WTC11 (cell line): ENCODE results near the gene IFI6. TPM values are rescaled to one million over a fixed set of nuclear protein-coding genes. Genes with fewer than 3 reads are reported as not detected.

Experiments used
- ATAC-seq: fragments of 200-7000 bp; cut with Tn5 transposase; 2 replicates; pipeline ENCODE4 v1.10.0; 2021; ENCODE audit warnings: mild to moderate bottlenecking, moderate library complexity
- CTCF ChIA-PET: fragments of 300-600 bp; sonication (Branson Sonifier 250); formaldehyde crosslinking; loops from one replicate; lab custom pipeline; 2021; ENCODE audit warnings: antibody characterized with exemption; lab: Charles Lee
- POLR2A ChIA-PET: fragments of 350-600 bp; sonication (Branson Sonifier 250); formaldehyde crosslinking; loops from one replicate; lab custom pipeline; 2021; ENCODE audit warnings: antibody characterized with exemption; lab: Charles Lee
- DNase-seq: peaks from one replicate; pipeline ENCODE4 v3.0.0; 2021; ENCODE audit warnings: low spot score
- H3K27ac Mint-ChIP-seq: 2 replicates; pipeline ENCODE4 v1.8.0; 2021; ENCODE audit warnings: mixed read lengths
- H3K27me3 Mint-ChIP-seq: 2 replicates; pipeline ENCODE4 v1.8.0; 2021; ENCODE audit warnings: low read depth, mild to moderate bottlenecking, moderate library complexity, mixed read lengths
- H3K36me3 Mint-ChIP-seq: 2 replicates; pipeline ENCODE4 v1.8.0; 2021; ENCODE audit warnings: mixed read lengths
- H3K4me1 Mint-ChIP-seq: 2 replicates; pipeline ENCODE4 v1.8.0; 2022; ENCODE audit warnings: mixed read lengths
- H3K4me3 Mint-ChIP-seq: 2 replicates; pipeline ENCODE4 v1.8.0; 2021; ENCODE audit warnings: mild to moderate bottlenecking, moderate library complexity, mixed read lengths
- H3K9me3 Mint-ChIP-seq: 2 replicates; pipeline ENCODE4 v1.8.0; 2021; ENCODE audit warnings: mixed read lengths
- AR ChIP-seq: fragments of 250-450 bp; sonication (Bioruptor Pico); IDR thresholded peaks from 2 replicates; pipeline ENCODE4 v1.9.0; 2021; ENCODE audit warnings: mild to moderate bottlenecking
- CBFB ChIP-seq: sonication (generic); formaldehyde crosslinking; IDR thresholded peaks from 2 replicates; pipeline ENCODE4 v1.8.1; 2022; ENCODE audit warnings: mild to moderate bottlenecking, low read depth, missing genetic modification reagents
- E2F1 ChIP-seq: sonication (generic); formaldehyde crosslinking; IDR thresholded peaks from 2 replicates; pipeline ENCODE4 v1.8.0; 2022; ENCODE audit warnings: mild to moderate bottlenecking, missing genetic modification reagents
- HMGXB4 ChIP-seq: sonication (generic); formaldehyde crosslinking; IDR thresholded peaks from 2 replicates; pipeline ENCODE4 v1.8.1; 2023; ENCODE audit warnings: mild to moderate bottlenecking, moderate library complexity, missing genetic modification reagents
- NFATC4 ChIP-seq: fragments of 250-450 bp; sonication (Bioruptor Pico); IDR thresholded peaks from 2 replicates; pipeline ENCODE4 v1.9.0; 2021; ENCODE audit warnings: mild to moderate bottlenecking
- ZNF121 ChIP-seq: sonication (generic); formaldehyde crosslinking; IDR thresholded peaks from 2 replicates; pipeline ENCODE4 v1.8.0; 2023; ENCODE audit warnings: missing genetic modification reagents
- ZNF138 ChIP-seq: sonication (generic); formaldehyde crosslinking; conservative IDR thresholded peaks from 2 replicates; pipeline ENCODE4 v1.8.1; 2022; ENCODE audit warnings: mild to moderate bottlenecking, moderate library complexity, missing genetic modification reagents
- ZNF263 ChIP-seq: sonication (generic); formaldehyde crosslinking; IDR thresholded peaks from 2 replicates; pipeline ENCODE4 v1.8.1; 2022; ENCODE audit warnings: low read depth, mild to moderate bottlenecking, moderate library complexity, missing genetic modification reagents
- ZNF423 ChIP-seq: fragments of 250-450 bp; sonication (Bioruptor Pico); IDR thresholded peaks from 2 replicates; pipeline ENCODE4 v2.1.2; 2022; ENCODE audit warnings: mild to moderate bottlenecking, moderate library complexity
- ZNF671 ChIP-seq: fragments of 250-450 bp; sonication (Bioruptor Pico); IDR thresholded peaks from 2 replicates; pipeline ENCODE4 v1.8.0; 2021; ENCODE audit warnings: mild to moderate bottlenecking
- total RNA-seq: library from RNA; stranded (reverse); gene quantifications from 3 replicates; pipeline ENCODE4 v1.2.3, GENCODE V29; 2021
- TF ChIP-seq, protein P1 (sequence below): sonication (generic); formaldehyde crosslinking; IDR thresholded peaks from 2 replicates; pipeline ENCODE4 v1.8.1; 2022; ENCODE audit warnings: mild to moderate bottlenecking, missing genetic modification reagents, moderate library complexity, borderline replicate concordance
- TF ChIP-seq, protein P2 (sequence below): sonication (generic); formaldehyde crosslinking; IDR thresholded peaks from 2 replicates; pipeline ENCODE4 v1.8.0; 2022; ENCODE audit warnings: mild to moderate bottlenecking, missing genetic modification reagents

Gene IFI6
- total RNA-seq, 1 experiment from 2014 or later: 4.5 TPM

DNA sequence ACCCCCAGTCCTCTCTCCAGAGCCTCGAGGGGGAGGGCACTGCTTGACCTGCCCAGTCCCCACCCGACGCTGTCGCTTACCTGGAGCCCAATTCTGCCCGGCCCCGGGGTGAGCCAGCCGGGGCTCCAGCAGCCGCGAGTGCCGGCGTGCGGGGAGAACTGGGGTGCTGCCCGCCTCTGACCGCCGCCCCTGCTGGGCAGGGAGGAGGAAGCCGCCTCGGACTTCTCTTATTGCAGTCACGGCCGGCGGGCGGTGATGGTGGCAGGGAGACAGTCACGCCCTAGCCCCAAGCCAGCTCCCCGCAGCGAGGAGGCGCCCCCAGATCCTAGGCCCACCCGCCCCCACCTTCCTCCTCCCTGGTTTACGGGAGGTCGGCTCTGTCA is 37.0 kb downstream of the IFI6 start, which contains the start of gene FGR (continued):
- TF ChIP-seq, protein P1, sequence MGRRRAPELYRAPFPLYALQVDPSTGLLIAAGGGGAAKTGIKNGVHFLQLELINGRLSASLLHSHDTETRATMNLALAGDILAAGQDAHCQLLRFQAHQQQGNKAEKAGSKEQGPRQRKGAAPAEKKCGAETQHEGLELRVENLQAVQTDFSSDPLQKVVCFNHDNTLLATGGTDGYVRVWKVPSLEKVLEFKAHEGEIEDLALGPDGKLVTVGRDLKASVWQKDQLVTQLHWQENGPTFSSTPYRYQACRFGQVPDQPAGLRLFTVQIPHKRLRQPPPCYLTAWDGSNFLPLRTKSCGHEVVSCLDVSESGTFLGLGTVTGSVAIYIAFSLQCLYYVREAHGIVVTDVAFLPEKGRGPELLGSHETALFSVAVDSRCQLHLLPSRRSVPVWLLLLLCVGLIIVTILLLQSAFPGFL (CRISPR knock-in tag): no peak
- TF ChIP-seq ZNF423 (CRISPR knock-in tag): no peak
- TF ChIP-seq ZNF138 (CRISPR knock-in tag): no peak
- TF ChIP-seq, protein P2, sequence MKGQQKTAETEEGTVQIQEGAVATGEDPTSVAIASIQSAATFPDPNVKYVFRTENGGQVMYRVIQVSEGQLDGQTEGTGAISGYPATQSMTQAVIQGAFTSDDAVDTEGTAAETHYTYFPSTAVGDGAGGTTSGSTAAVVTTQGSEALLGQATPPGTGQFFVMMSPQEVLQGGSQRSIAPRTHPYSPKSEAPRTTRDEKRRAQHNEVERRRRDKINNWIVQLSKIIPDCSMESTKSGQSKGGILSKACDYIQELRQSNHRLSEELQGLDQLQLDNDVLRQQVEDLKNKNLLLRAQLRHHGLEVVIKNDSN (CRISPR knock-in tag): no peak
- no peak for TF ChIP-seq E2F1
- no peak for TF ChIP-seq NFATC4 (CRISPR knock-in tag)
- TF ChIP-seq CBFB (CRISPR knock-in tag): no peak

GRCh38 chr1:27634177-27634984 is 37.6 kb downstream of the IFI6 start:
- Mint-ChIP-seq H3K27me3 (peaks cover 46% of the 10 kb centered on the region), H3K9me3 (no peaks in the 10 kb centered on the region), H3K4me1 (peaks cover 24% of the 10 kb centered on the region), H3K27ac (no peak overlapping the region)
- CTCF ChIA-PET: interaction anchor here (1.8 kb wide), 1 partner anchor 29 kb away, joined by 5 read pairs; no protein-coding TSS in a partner anchor
- DNase-seq: peak; percentile 40
- ATAC-seq: peak; percentile 25
- no peak for TF ChIP-seq AR
- peak; percentile 37; the same call in 1 of the 2 replicates for TF ChIP-seq HMGXB4 (CRISPR knock-in tag)
- peak; percentile 38; the same call in 1 of the 2 replicates for TF ChIP-seq ZNF263
- TF ChIP-seq, all 79 proteins: peak for 2
- H3K4me3 Mint-ChIP-seq: peak overlapping the region; percentile 72
- no peaks in the 10 kb centered on the region for H3K36me3 Mint-ChIP-seq
- POLR2A ChIA-PET: no interaction called here

DNA sequence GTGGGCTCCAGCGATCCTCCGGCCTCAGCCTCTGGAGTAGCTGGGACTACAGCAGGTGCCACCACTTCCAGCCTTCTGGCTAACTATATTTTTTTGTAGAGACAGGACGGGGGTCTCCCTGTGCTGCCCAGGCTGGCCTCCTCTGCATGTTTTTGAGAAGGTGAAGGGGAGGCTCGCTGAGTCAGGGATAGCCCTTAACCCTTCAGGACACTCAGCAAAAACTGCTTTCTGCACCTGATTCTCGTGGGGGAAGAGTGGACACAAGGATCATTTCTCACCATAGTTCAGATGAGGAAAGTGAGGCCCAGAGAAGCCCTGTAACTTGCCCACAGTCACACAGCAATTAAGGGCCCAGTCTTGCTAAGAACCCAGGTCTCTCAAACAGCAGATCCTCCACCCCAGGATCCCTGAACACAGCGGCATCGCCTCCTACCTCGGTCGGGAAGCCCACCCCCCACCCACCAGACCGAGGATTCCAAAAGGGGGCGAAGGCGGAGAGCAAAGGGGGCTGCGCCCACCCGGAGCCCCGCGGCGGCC is 38.3 kb downstream of the IFI6 start:
- no peaks in the 10 kb centered on the region for H3K9me3 Mint-ChIP-seq
- no peak overlapping the region for H3K27ac Mint-ChIP-seq
- H3K4me1 Mint-ChIP-seq: peaks cover 30% of the 10 kb centered on the region
- TF ChIP-seq ZNF121 (CRISPR knock-in tag) (peak; percentile 82; the same call in 1 of the 2 replicates), ZNF671 (CRISPR knock-in tag) (no peak)
- TF ChIP-seq, all 79 proteins: peak for 1
- ATAC-seq: no peak
- no peak for DNase-seq
- CTCF ChIA-PET: interaction anchor here (1.3 to 1.8 kb wide), 2 partner anchors 29 to 333 kb away, joined by 4 to 5 read pairs; no protein-coding TSS in a partner anchor
- POLR2A ChIA-PET: no interaction called here
- H3K36me3 Mint-ChIP-seq: no peaks in the 10 kb centered on the region
- H3K4me3 Mint-ChIP-seq: peak overlapping the region; percentile 59
- H3K27me3 Mint-ChIP-seq: peaks cover 46% of the 10 kb centered on the region
